H9 (cell line): ENCODE data around the gene CPT1C. TPM values are rescaled to one million over a fixed set of nuclear protein-coding genes. Genes with fewer than 3 reads are reported as not detected.

ENCODE experiments used
- DNase-seq: peaks from one replicate; pipeline ENCODE4 v3.0.0-alpha.2; 2017
- H2AFZ ChIP-seq: one replicate; pipeline ENCODE4 v1.6.1; 2013; ENCODE audit warnings: mild to moderate bottlenecking, low read length, control low read depth, moderate library complexity
- H2AK5ac ChIP-seq: 2 replicates; pipeline ENCODE4 v1.6.1; 2013; ENCODE audit warnings: low read length, control low read depth, mixed read lengths; ENCODE audit not compliant: insufficient read length
- H2BK120ac ChIP-seq: one replicate; pipeline ENCODE4 v1.6.1; 2013; ENCODE audit warnings: low read depth, mild to moderate bottlenecking, low read length, control low read depth, inconsistent platforms; ENCODE audit not compliant: poor library complexity, severe bottlenecking
- H2BK12ac ChIP-seq: 2 replicates; pipeline ENCODE4 v1.6.1; 2013; ENCODE audit warnings: low read length, control low read depth, mixed read lengths, low read depth; ENCODE audit not compliant: insufficient read length
- H2BK15ac ChIP-seq: 2 replicates; pipeline ENCODE4 v1.6.1; 2013; ENCODE audit warnings: low read depth, low read length, control low read depth
- H2BK20ac ChIP-seq: one replicate; pipeline ENCODE4 v1.6.1; 2013; ENCODE audit warnings: low read depth, mild to moderate bottlenecking, low read length, control low read depth, inconsistent platforms; ENCODE audit not compliant: poor library complexity, severe bottlenecking
- H2BK5ac ChIP-seq: 2 replicates; pipeline ENCODE4 v1.6.1; 2013; ENCODE audit warnings: low read length, control low read depth, mixed read lengths; ENCODE audit not compliant: insufficient read length
- H3K14ac ChIP-seq: 2 replicates; pipeline ENCODE4 v1.6.1; 2013; ENCODE audit warnings: low read length, control low read depth; ENCODE audit not compliant: insufficient read depth
- H3K18ac ChIP-seq: 2 replicates; pipeline ENCODE4 v1.6.1; 2013; ENCODE audit warnings: low read depth, mild to moderate bottlenecking, mixed read lengths, low read length, control low read depth; ENCODE audit not compliant: insufficient read length
- H3K23ac ChIP-seq: 2 replicates; pipeline ENCODE4 v1.6.1; 2013; ENCODE audit warnings: low read length, control low read depth, mixed read lengths, low read depth; ENCODE audit not compliant: insufficient read length
- H3K23me2 ChIP-seq: 2 replicates; pipeline ENCODE4 v1.6.1; 2013; ENCODE audit warnings: low read depth, mild to moderate bottlenecking, mixed read lengths, low read length, control low read depth; ENCODE audit not compliant: insufficient read length, poor library complexity, severe bottlenecking
- H3K27ac ChIP-seq: 2 replicates; pipeline ENCODE4 v1.5.1; 2013; ENCODE audit warnings: low read length, control low read depth, mixed read lengths, low read depth; ENCODE audit not compliant: insufficient read length
- H3K27me3 ChIP-seq: 2 replicates; pipeline ENCODE4 v1.6.1; 2013; ENCODE audit warnings: low read length, control low read depth, inconsistent platforms; ENCODE audit not compliant: insufficient read depth
- H3K4ac ChIP-seq: 2 replicates; pipeline ENCODE4 v1.6.1; 2013; ENCODE audit warnings: low read depth, mild to moderate bottlenecking, control low read depth, inconsistent platforms, low read length, moderate library complexity
- H3K4me1 ChIP-seq: 2 replicates; pipeline ENCODE4 v1.6.1; 2013; ENCODE audit warnings: low read length, control low read depth, inconsistent platforms; ENCODE audit not compliant: insufficient read depth
- H3K4me2 ChIP-seq: 2 replicates; pipeline ENCODE4 v1.6.1; 2013; ENCODE audit warnings: low read length, control low read depth, mixed read lengths; ENCODE audit not compliant: insufficient read length, insufficient read depth
- H3K56ac ChIP-seq: 2 replicates; pipeline ENCODE4 v1.6.1; 2013; ENCODE audit warnings: low read depth, mild to moderate bottlenecking, mixed read lengths, low read length, control low read depth; ENCODE audit not compliant: insufficient read length
- H3K79me1 ChIP-seq: 2 replicates; pipeline ENCODE4 v1.6.1; 2013; ENCODE audit warnings: low read depth, mild to moderate bottlenecking, moderate library complexity, low read length, control low read depth, inconsistent platforms; ENCODE audit not compliant: insufficient read depth, poor library complexity, severe bottlenecking
- H3K79me2 ChIP-seq: 2 replicates; pipeline ENCODE4 v1.6.1; 2013; ENCODE audit warnings: low read length, control low read depth, inconsistent platforms; ENCODE audit not compliant: insufficient read depth
- H3K9ac ChIP-seq: 2 replicates; pipeline ENCODE4 v1.6.1; 2013; ENCODE audit warnings: low read length, control low read depth, mixed read lengths; ENCODE audit not compliant: insufficient read length; ENCODE audit errors: extremely low read depth
- H3K9me3 ChIP-seq: one replicate; pipeline ENCODE4 v1.6.1; 2013; ENCODE audit warnings: low read depth, low read length, inconsistent platforms; ENCODE audit not compliant: control insufficient read depth
- H3T11ph ChIP-seq: one replicate; pipeline ENCODE4 v1.6.1; 2013; ENCODE audit warnings: mild to moderate bottlenecking, low read length, control low read depth, inconsistent platforms
- H4K20me1 ChIP-seq: one replicate; pipeline ENCODE4 v1.6.1; 2013; ENCODE audit not compliant: control insufficient read depth, insufficient read length, insufficient read depth
- H4K5ac ChIP-seq: 2 replicates; pipeline ENCODE4 v1.6.1; 2013; ENCODE audit warnings: low read depth, mild to moderate bottlenecking, mixed read lengths, low read length, control low read depth; ENCODE audit not compliant: insufficient read length
- H4K8ac ChIP-seq: replicated peaks from 2 replicates; pipeline ENCODE4 v1.6.1; 2013; ENCODE audit warnings: low read length, control low read depth, mixed read lengths, low read depth; ENCODE audit not compliant: insufficient read length
- H4K91ac ChIP-seq: 2 replicates; pipeline ENCODE4 v1.6.1; 2013; ENCODE audit warnings: low read depth, mild to moderate bottlenecking, moderate library complexity, mixed read lengths, low read length, control low read depth; ENCODE audit not compliant: insufficient read length
- H3K27ac Mint-ChIP-seq, 3 experiments: 2 replicates in 2 of 3; 3 replicates in 1 of 3; pipeline ENCODE4 v1.8.0; 2020 to 2021; ENCODE audit warnings: mixed read lengths in 3 of 3, mild to moderate bottlenecking in 1 of 3, moderate library complexity in 1 of 3
- H3K27me3 Mint-ChIP-seq: 2 replicates; pipeline ENCODE4 v1.8.0; 2021; ENCODE audit warnings: low read depth, mild to moderate bottlenecking, moderate library complexity, mixed read lengths
- H3K36me3 Mint-ChIP-seq, 3 experiments: 2 replicates in 2 of 3; 3 replicates in 1 of 3; pipeline ENCODE4 v1.8.0; 2020 to 2021; ENCODE audit warnings: low read depth in 3 of 3, mixed read lengths in 3 of 3; ENCODE audit not compliant: insufficient read depth in 1 of 3
- H3K4me1 Mint-ChIP-seq, 2 experiments: 2 replicates each; pipeline ENCODE4 v1.8.0; 2020; ENCODE audit warnings: mixed read lengths in 2 of 2
- H3K4me3 Mint-ChIP-seq, 2 experiments: 2 replicates in 1 of 2; 3 replicates in 1 of 2; pipeline ENCODE4 v1.8.0; 2020 to 2021; ENCODE audit warnings: mild to moderate bottlenecking in 2 of 2, mixed read lengths in 2 of 2, moderate library complexity in 1 of 2
- H3K9me3 Mint-ChIP-seq, 2 experiments: 2 replicates in 1 of 2; 3 replicates in 1 of 2; pipeline ENCODE4 v1.8.0; 2020; ENCODE audit warnings: mild to moderate bottlenecking in 2 of 2, mixed read lengths in 2 of 2, moderate library complexity in 1 of 2
- WGBS: extraction: QIAGEN DNeasy Blood & Tissue Kit; methylation state at CpG from one replicate; pipeline ENCODE4 v1.1.7; 2013; ENCODE audit warnings: missing lambda C conversion rate, low lambda C conversion rate, mixed read lengths; ENCODE audit not compliant: insufficient read length; ENCODE audit errors: extremely low coverage; 5-methylcytosine and 5-hydroxymethylcytosine counted together
- total RNA-seq: library from RNA; stranded (reverse); gene quantifications from 2 replicates; pipeline ENCODE4 v1.2.1, GENCODE V29; 2021
- TF ChIP-seq, protein P1 (sequence below): fragments of 200-600 bp; sonication (generic); conservative IDR thresholded peaks from 3 replicates; pipeline ENCODE4 v1.8.0; 2021; ENCODE audit warnings: antibody characterized with exemption, mild to moderate bottlenecking

CPT1C gene
- total RNA-seq, 1 experiment from 2014 or later = 74.6 TPM

DNA sequence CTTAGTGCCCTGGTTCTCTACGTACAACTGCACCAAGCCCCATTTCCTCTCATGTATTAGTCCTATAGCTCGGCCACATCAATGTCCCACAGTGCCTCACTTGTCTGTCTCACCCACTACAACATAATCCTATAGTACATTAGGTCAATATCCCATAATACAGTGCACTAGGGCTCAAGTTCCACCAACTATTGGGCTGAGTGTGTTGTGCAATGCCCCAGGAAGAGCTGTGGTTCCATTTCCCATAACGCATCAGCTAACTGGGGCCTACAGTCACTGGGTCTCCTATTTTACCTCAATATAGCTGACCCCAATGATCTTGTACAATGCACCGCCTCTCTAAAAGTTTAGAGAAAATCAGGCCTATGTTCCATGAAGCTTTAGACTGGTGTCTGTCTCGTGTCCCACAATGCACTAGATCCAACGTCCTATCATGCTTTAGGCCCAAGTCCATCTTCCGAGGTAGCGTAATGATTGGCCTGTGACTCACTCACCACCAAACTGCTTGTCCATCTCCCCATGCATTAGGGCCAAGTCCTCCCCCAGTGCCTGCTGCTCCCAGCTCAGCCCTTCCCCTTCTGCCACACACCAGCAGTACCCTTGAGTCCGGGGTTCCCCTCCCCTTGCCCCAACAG lies 50.4 kb downstream of the CPT1C start:
- Histone ChIP-seq H3K23me2 (no peaks in the 10 kb centered on the region), H3K18ac (no peak overlapping the region), H2BK15ac (no peak overlapping the region), H4K8ac (no peak overlapping the region), H3K9me3 (no peaks in the 10 kb centered on the region), H3K79me1 (no peaks in the 10 kb centered on the region), H3K4ac (no peak overlapping the region), H2AK5ac (no peak overlapping the region), H3K4me2 (no peak overlapping the region), H3K14ac (no peak overlapping the region), H4K20me1 (no peaks in the 10 kb centered on the region), H3T11ph (no peak overlapping the region), H3K27me3 (no peaks in the 10 kb centered on the region), H3K4me1 (no peaks in the 10 kb centered on the region), H3K27ac (no peak overlapping the region), H3K9ac (no peak overlapping the region), H3K56ac (no peak overlapping the region), H2AFZ (no peak overlapping the region), H2BK120ac (no peak overlapping the region), H2BK5ac (no peak overlapping the region), H3K23ac (no peak overlapping the region), H2BK20ac (no peak overlapping the region), H3K79me2 (no peaks in the 10 kb centered on the region), H4K91ac (no peak overlapping the region), H4K5ac (no peak overlapping the region), H2BK12ac (no peak overlapping the region)
- no peak overlapping the region for H3K27ac Mint-ChIP-seq
- H3K4me1 Mint-ChIP-seq = peaks cover 0 to 7% of the 10 kb centered on the region in 2 experiments; a peak in 1 of 4 replicates
- peaks cover 8 to 11% of the 10 kb centered on the region in 2 experiments for H3K9me3 Mint-ChIP-seq
- WGBS = no CpG with 5 or more reads among the region's 9 CpGs
- TF ChIP-seq, protein P1, sequence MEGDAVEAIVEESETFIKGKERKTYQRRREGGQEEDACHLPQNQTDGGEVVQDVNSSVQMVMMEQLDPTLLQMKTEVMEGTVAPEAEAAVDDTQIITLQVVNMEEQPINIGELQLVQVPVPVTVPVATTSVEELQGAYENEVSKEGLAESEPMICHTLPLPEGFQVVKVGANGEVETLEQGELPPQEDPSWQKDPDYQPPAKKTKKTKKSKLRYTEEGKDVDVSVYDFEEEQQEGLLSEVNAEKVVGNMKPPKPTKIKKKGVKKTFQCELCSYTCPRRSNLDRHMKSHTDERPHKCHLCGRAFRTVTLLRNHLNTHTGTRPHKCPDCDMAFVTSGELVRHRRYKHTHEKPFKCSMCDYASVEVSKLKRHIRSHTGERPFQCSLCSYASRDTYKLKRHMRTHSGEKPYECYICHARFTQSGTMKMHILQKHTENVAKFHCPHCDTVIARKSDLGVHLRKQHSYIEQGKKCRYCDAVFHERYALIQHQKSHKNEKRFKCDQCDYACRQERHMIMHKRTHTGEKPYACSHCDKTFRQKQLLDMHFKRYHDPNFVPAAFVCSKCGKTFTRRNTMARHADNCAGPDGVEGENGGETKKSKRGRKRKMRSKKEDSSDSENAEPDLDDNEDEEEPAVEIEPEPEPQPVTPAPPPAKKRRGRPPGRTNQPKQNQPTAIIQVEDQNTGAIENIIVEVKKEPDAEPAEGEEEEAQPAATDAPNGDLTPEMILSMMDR = no peak
- peaks cover 0 to 3% (median 0%) of the 10 kb centered on the region in 3 experiments; a peak in 3 of 7 replicates for H3K36me3 Mint-ChIP-seq
- DNase-seq = no peak
- H3K4me3 Mint-ChIP-seq = no peak overlapping the region; a peak in 1 of 5 replicates
- H3K27me3 Mint-ChIP-seq = no peaks in the 10 kb centered on the region; the same call in 1 of the 2 replicates
